GM19397 (cell line): Measurements from ENCODE around the gene PLA2G2A.
"Not testable (repeated sequence)": the region's sequence is repeated elsewhere in the genome, so short reads cannot be mapped to it uniquely, and the experiment has no call there.

Experiments
- ATAC-seq: cut with Tn5 transposase; IDR thresholded peaks from one replicate; pipeline ENCODE4 v1.9.1; 2021; ENCODE audit warnings: mild to moderate bottlenecking, moderate library complexity; ENCODE audit not compliant: unreplicated experiment

PLA2G2A gene, protein sequence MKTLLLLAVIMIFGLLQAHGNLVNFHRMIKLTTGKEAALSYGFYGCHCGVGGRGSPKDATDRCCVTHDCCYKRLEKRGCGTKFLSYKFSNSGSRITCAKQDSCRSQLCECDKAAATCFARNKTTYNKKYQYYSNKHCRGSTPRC

DNA sequence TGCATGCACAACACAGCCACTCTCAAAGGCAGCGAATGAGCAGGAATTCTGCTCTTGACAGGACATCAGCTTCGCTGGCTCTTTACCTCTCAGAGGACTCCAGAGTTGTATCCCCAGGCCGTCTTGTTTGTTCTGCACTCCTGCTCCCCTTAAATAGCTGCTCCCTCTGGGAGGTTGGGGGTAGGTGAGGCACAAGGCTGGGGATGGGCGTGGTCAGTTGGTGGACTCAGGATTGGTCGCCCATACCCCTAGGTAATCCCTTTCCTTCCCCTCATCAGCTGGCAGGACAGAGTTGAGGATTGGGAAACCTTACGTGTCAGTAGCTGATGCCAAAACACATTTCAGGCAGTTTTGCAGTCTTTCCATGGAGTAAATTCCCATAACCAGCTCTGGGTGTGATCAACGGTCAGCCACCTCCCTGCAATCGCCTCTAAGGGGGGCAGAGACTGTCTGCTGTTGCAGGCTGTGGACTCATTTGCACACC, at the start of gene PLA2G2A:
Gene PLA2G2A (minus strand): TSS at position 125 of the 484 bp plus-strand sequence. CDS start 845 bp downstream, outside the sequence.
- no peak for ATAC-seq

DNA sequence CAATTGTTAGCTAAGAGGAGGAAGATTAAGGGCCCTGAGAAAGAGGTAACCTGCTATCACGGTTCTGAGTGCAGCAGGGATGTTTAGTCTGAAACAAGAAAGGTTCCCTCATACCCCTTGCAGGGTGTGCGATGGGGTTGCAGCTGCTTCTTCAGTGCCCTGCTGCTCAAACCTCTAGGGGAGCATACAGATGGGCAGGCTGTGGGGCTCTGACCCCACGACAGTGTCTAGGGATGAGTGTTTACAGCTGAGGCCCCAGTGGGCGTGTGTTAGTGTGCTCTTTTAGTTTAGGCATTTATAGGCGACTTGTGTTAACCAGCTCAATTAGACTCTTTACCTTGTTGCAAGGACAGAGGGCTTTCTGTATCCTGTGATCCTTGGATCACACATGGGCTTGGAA, 49.3 kb upstream of the PLA2G2A start:
- no peak for ATAC-seq

DNA sequence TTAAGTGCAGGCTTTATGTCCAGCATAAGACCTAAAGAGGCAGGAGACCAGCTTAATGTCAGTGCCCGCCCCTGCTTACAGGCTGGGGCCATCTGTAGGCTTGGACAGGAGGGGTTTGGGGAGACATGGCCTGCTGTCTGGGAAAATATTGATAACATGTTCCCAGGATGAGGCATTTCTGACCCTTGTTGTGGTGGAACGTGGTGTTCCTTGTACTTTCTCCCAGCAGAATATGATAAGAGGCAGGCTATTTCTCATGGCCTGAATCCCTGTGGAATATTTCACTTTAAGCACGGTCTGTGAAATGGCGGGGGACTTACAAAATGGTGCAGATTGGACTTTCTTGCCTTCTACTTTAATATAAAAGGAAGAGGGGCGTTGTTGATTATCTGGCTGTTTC, 48.7 kb upstream of the PLA2G2A start:
- no peak for ATAC-seq

GRCh38 chr1:20017741-20018140, 38.3 kb upstream of the PLA2G2A start:
- no peak for ATAC-seq

- ATAC-seq: no peak
Measured at GRCh38 chr1:20014153-20014552, 34.7 kb upstream of the PLA2G2A start.

DNA sequence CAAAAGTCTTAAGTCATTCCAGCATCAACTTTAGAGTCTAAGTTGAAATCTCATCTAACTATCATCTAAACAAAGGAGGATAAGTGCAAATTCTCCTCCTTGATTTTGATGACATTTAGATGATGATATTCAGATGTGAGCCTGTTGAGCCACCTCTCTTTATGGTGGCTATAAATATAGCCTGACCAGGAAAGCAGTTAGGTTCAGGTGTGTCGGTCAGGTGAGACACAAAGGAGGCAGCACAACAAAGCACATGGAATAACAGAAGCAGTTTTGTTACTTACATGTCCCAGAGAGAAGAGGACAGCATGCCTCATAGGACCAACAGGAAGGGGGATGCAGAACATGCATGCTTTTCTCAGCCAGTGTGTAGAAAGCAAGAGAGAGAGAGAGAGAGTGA, 30.6 kb upstream of the PLA2G2A start:
- ATAC-seq: no peak

DNA sequence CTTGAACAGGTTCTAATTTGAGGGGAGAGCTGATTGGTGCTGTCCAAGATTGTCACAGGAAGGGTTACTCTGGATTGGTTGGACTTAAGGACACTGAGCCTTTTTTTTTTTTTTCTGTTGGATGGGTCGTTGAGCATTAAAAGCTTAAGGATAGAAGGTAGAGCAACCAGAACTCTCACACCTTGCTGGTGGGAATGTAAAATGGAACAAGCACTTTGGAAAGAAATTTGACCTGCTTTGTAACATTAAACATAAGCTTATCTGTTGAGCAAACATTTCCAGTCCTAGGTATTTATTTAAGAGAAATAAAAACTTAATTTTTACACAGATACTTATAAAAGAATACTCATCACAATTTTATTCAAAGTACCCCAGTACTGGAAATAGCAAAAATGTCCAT, 29.8 kb upstream of the PLA2G2A start:
- no peak for ATAC-seq

DNA sequence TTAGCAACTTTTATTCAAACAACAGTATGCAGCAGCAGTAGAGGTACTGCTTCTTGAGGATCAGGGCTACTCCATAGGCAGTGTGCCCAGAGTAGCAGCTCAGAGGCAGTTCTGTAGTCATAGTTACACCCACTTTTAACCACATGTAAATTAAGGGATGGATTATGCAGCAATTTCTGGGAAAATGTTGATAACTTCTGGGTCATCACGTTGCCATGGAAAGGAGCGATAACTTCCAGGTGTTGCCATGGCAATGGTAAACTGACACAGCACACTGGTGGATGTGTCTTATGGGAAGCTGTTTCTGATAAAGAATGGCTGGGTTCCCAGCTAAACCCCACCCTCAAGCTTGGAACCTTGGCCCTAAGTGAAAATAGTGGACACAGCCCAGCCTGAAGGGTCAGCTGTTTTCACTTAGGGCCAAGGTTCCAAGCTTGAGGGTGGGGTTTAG, 29.0 kb upstream of the PLA2G2A start:
- ATAC-seq: no peak

DNA sequence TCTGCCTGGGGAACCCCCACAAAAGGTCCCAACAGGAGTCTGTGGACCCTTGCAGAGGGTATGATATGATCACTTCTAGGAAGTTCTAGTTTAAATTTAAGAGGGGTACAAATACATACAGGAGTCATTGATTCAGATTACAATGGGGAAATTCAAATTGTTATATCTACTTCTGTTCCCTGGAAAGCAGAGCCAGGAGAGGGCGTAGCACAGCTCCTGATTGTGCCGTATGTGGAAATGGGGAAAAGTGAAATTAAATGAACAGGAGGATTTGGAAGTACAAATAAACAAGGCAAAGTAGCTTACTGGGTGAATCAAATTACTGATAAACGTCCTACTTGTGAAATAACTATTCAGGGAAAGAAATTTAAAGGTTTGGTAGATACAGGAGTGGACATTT, 19.4 kb upstream of the PLA2G2A start:
- not testable (repeated sequence) for ATAC-seq

- ATAC-seq: no peak
Measured at GRCh38 chr1:19990689-19991088, 11.3 kb upstream of the PLA2G2A start.

DNA sequence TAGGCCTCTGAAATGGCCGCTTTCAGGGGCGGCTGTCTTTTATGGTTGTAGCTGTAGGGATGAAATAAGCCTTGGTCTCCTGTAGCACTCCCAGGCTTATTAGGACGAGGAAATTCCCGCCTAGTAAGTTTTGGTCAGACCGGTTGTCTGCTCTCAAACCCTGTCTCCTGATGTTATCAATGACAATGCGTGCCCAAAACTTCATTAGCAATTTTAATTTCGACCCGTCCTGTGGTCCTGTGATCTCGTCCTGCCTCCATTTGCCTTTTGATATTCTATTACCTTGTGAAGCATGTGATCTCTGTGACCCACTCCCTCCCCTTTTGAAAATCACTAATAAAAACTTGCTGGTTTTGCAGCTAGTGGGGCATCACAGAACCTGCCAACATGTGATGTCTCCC, 10.8 kb upstream of the PLA2G2A start:
- ATAC-seq: not testable (repeated sequence)

DNA sequence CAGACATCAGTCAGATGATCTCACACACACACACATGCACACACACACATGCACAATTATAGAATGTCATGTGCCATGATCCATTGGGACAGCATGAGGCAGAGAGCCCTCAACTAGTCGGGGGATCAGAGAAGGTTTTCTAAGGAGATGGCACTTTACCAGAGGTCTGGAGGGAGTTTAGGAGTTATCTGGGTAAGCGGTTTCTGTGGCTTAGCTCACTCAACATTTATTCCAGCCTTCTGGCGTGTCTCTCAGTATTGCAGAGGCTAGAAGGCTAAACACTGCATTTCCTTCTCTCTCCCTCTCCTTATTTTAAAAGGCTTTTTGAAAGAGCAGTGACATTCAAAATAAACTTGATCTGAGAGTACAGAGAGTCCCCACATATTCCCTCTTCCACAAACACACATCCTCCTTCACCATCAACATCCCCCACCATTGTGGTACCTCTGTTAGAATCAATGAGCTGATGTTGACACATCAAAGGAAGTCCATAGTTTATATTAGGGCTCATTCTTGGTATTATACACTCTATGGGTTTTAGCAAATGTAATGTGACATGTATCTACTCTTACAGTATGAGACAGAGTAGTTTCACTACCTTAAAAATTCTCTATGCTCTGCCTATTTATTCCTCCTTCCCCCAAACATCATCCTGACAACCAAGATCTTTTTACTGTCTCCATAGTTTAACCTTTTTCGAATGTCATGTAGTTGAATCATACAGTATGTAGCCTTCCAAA, 9.0 kb upstream of the PLA2G2A start:
- ATAC-seq: no peak

- ATAC-seq: no peak
Measured at GRCh38 chr1:19987719-19988118, 8.3 kb upstream of the PLA2G2A start.

DNA sequence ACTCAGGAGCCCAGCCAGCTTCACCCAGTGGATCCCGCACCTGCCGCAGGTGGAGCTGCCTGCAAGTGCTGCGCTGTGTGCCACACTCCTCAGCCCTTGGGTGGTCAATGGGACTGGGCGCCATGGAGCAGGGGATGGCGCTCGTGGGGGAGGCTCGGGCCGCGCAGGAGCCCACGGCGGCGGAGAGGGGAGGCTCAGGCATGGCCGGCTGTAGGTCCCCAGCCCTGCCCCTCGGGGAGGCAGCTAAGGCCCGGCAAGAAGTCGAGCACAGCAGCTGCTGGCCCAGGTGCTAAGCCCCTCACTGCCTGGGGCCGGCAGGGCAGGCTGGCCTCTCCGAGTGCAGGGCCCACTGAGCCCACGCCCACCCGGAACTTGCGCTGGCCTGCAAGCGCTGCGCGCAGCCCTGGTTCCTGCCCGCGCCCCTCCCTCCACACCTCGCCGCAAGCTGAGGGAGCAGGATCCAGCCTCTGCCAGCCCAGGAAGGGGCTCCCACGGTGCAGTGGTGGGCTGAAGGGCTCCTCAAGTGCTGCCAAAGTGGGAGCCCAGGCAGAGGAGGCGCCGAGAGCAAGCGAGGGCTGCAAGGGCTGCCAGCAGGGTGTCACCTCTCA, 5.1 kb upstream of the PLA2G2A start:
- ATAC-seq: not testable (repeated sequence)

DNA sequence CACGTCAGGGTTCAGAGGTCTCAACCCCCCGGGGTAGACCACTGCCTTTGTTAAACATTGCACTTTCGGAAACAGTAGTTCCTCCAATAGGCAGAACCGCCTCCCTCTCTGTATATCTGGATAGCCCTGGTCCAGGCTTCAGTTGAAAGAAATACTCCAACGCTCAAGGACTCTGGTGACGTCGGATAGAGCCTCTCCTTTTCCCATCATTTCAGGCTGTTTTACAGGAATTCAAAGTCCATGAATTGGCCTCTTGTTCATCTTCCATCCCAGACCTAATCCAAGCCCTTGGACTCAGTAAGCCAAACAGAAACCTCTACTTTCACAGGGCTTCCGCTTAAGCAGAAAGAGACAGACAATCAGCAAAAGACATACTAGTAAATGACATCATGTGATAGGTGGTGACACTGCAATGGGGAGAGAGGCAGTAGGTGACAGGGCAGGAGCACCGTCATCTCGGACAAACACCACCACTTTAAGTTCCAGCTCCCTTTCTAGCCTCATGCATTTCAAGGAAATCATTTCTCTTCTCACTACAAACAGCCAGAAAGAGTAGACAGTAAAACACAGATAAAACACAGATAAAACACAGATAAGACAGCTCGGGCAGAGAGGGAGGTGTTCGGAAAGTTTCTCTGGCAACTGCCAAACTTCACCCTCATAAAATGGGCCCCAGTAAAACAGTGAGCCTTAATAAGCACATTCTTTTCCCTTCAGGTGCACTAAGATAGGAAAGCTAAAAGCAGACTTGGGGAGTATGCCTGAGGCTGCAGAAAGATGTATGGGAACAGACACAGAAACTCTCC, 2.3 kb upstream of the PLA2G2A start:
- ATAC-seq: no peak

- no peak for ATAC-seq
Measured at GRCh38 chr1:19981170-19981506, 1.7 kb upstream of the PLA2G2A start.

GRCh38 chr1:19980314-19980713, 896 bp upstream of the PLA2G2A start:
- ATAC-seq: no peak

DNA sequence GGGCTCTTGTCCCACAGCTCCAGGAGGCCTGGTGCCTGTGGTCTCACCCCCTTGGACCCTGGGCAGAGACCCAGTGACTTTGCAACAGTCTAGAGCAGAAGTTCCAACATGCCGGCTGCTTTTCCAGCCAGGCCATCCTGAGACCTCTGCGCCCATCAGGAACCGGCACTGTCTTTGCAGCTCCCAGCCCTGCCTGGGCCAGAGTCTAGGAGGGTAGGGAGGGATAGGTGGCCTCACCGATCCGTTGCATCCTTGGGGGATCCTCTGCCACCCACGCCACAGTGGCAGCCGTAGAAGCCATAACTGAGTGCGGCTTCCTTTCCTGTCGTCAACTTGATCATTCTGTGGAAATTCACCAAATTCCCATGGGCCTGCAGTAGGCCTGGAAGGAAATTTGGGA, 1.3 kb downstream of the PLA2G2A start:
- ATAC-seq: no peak

- ATAC-seq: no peak
Measured at GRCh38 chr1:19976317-19977003, 3.0 kb downstream of the PLA2G2A start.

DNA sequence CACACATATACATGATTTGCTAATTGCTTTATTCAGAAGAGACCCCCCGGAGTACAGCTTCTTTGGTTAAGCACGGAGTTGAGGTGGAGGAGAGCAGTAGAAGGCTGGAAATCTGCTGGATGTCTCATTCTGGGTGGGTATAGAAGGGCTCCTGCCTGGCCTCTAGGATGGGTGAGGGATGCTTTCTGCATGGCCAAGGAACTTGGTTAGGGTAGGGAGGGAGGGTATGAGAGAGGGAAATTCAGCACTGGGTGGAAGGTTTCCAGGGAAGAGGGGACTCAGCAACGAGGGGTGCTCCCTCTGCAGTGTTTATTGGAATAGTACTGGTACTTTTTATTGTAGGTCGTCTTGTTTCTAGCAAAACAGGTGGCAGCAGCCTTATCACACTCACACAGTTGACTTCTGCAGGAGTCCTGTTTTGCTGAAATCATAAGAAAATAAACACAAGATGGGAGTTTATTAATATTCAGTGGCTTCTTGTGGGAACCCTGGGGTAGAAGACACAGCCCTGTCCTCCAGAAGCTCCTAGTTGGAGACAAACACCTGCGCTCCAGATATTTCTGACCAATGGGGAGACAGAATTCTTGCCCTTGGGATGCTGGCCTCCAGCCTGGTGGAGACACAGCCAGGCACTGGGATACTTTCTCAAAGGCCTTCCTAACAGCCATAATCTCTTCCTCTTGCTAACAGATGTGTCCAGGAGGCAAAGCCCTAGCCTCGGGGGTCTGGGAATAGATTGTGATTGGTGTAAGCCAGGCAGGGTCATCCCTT, 3.8 kb downstream of the PLA2G2A start:
- no peak for ATAC-seq
